OCI-LY3 (cell line): ENCODE data around the gene ACTA2.

Experiments used
- H2AFZ ChIP-seq: fragments of 200-600, 300-600 bp; shearing (Covaris generic); 2 replicates; pipeline ENCODE4 v1.6.0; 2014; ENCODE audit warnings: antibody characterized with exemption, low read depth, low read length
- H3K27ac ChIP-seq: fragments of 200-600, 300-600 bp; sonication (generic); 2 replicates; pipeline ENCODE4 v1.5.1; 2014; ENCODE audit warnings: mild to moderate bottlenecking, low read length, moderate library complexity, mixed read lengths
- H3K27me3 ChIP-seq: fragments of 200-600, 300-600 bp; sonication (generic); 2 replicates; pipeline ENCODE4 v1.6.1; 2014; ENCODE audit warnings: low read depth, low read length, mixed read lengths
- H3K36me3 ChIP-seq: fragments of 200-600, 300-600 bp; sonication (generic); replicated peaks from 2 replicates; pipeline ENCODE3; 2014; ENCODE audit warnings: low read depth, low read length, mixed read lengths
- H3K4me1 ChIP-seq: fragments of 300-600, 200-600 bp; sonication (generic); 2 replicates; pipeline ENCODE4 v1.6.1; 2014; ENCODE audit warnings: low read length, mixed read lengths
- H3K4me2 ChIP-seq: fragments of 200-600, 300-600 bp; sonication (generic); 2 replicates; pipeline ENCODE4 v1.6.1; 2014; ENCODE audit warnings: low read length, mixed read lengths
- H3K4me3 ChIP-seq: fragments of 300-600, 200-600 bp; sonication (generic); 2 replicates; pipeline ENCODE4 v1.5.1; 2014; ENCODE audit warnings: antibody characterized with exemption, mild to moderate bottlenecking, low read length, moderate library complexity
- H3K79me2 ChIP-seq: fragments of 300-600, 200-600 bp; shearing (Covaris generic); 2 replicates; pipeline ENCODE4 v1.6.1; 2014; ENCODE audit warnings: mild to moderate bottlenecking, low read length, mixed read lengths
- H3K9ac ChIP-seq: fragments of 300-600, 200-600 bp; shearing (Covaris generic); 2 replicates; pipeline ENCODE4 v1.6.0; 2014; ENCODE audit warnings: mild to moderate bottlenecking, low read length, moderate library complexity
- H3K9me3 ChIP-seq: fragments of 200-600, 300-600 bp; shearing (Covaris generic); 2 replicates; pipeline ENCODE4 v1.6.1; 2014; ENCODE audit warnings: low read length, mixed read lengths; ENCODE audit not compliant: insufficient read depth
- H4K20me1 ChIP-seq: fragments of 200-600, 300-600 bp; sonication (generic); 2 replicates; pipeline ENCODE4 v1.6.1; 2016; ENCODE audit warnings: low read length, mixed read lengths; ENCODE audit not compliant: insufficient read depth
- CTCF ChIP-seq: fragments of 200-600, 300-600 bp; sonication (generic); IDR thresholded peaks from 2 replicates; pipeline ENCODE4 v1.5.1; 2014; ENCODE audit warnings: antibody characterized with exemption, low read length, low read depth
- EZH2phosphoT487 ChIP-seq: fragments of 200-600 bp; shearing (Covaris generic); IDR thresholded peaks from 2 replicates; pipeline ENCODE4 v1.6.1; 2018; ENCODE audit warnings: antibody characterized with exemption, mixed run types, low read depth

Gene ACTA2

GRCh38 chr10:88943778-88944177 lies 8.8 kb downstream of the ACTA2 start:
- no peak for TF ChIP-seq CTCF
- no peak for TF ChIP-seq EZH2phosphoT487
- Histone ChIP-seq H3K36me3 (no peaks in the 10 kb centered on the region), H3K27me3 (no peaks in the 10 kb centered on the region)

GRCh38 chr10:88941026-88941425 lies 11.5 kb downstream of the ACTA2 start:
- Histone ChIP-seq H4K20me1 (no peaks in the 10 kb centered on the region), H3K79me2 (no peaks in the 10 kb centered on the region), H3K4me1 (peaks cover 36% of the 10 kb centered on the region), H3K9ac (no peak overlapping the region), H3K27me3 (no peaks in the 10 kb centered on the region), H3K4me2 (no peak overlapping the region), H3K4me3 (no peak overlapping the region), H3K9me3 (no peaks in the 10 kb centered on the region), H2AFZ (no peak overlapping the region), H3K27ac (no peak overlapping the region), H3K36me3 (no peaks in the 10 kb centered on the region)
- TF ChIP-seq CTCF (no peak), EZH2phosphoT487 (no peak)

More at GRCh38 chr10:88943778-88944177, 8.8 kb downstream of the ACTA2 start:
- peaks cover 26% of the 10 kb centered on the region for H3K4me1 ChIP-seq
- no peak overlapping the region for H3K9ac ChIP-seq
- H3K79me2 ChIP-seq = no peaks in the 10 kb centered on the region
- H3K4me3 ChIP-seq = no peak overlapping the region
- H3K27ac ChIP-seq = no peak overlapping the region
- H4K20me1 ChIP-seq = no peaks in the 10 kb centered on the region
- no peak overlapping the region for H3K4me2 ChIP-seq
- no peaks in the 10 kb centered on the region for H3K9me3 ChIP-seq
- H2AFZ ChIP-seq = no peak overlapping the region

- no peak overlapping the region for H3K27ac ChIP-seq
- H3K4me2 ChIP-seq = no peak overlapping the region
- H3K9ac ChIP-seq = no peak overlapping the region
- H3K27me3 ChIP-seq = no peaks in the 10 kb centered on the region
- H2AFZ ChIP-seq = no peak overlapping the region
- H3K79me2 ChIP-seq = no peaks in the 10 kb centered on the region
- no peaks in the 10 kb centered on the region for H3K36me3 ChIP-seq
- TF ChIP-seq CTCF = no peak
- TF ChIP-seq EZH2phosphoT487 = no peak
- no peak overlapping the region for H3K4me3 ChIP-seq
- no peaks in the 10 kb centered on the region for H3K9me3 ChIP-seq
- H3K4me1 ChIP-seq = peaks cover 28% of the 10 kb centered on the region
- no peaks in the 10 kb centered on the region for H4K20me1 ChIP-seq
Measured at GRCh38 chr10:88938938-88939337, 13.6 kb downstream of the ACTA2 start.

GRCh38 chr10:88938039-88938438 lies 14.5 kb downstream of the ACTA2 start:
- Histone ChIP-seq H2AFZ (no peak overlapping the region), H3K4me2 (no peak overlapping the region), H3K4me3 (no peak overlapping the region), H3K27ac (no peak overlapping the region), H4K20me1 (no peaks in the 10 kb centered on the region), H3K36me3 (no peaks in the 10 kb centered on the region), H3K9ac (no peak overlapping the region), H3K79me2 (no peaks in the 10 kb centered on the region), H3K9me3 (no peaks in the 10 kb centered on the region), H3K27me3 (no peaks in the 10 kb centered on the region), H3K4me1 (peaks cover 28% of the 10 kb centered on the region)
- no peak for TF ChIP-seq CTCF
- TF ChIP-seq EZH2phosphoT487 = no peak
